Activated naive CD8-positive, alpha-beta T cell (primary cell): ENCODE data around the gene URAD.

Source experiments
- H3K27ac Mint-ChIP-seq: one replicate; pipeline ENCODE4 v1.8.0; 2021; ENCODE audit warnings: mixed read lengths
- H3K27me3 Mint-ChIP-seq: one replicate; pipeline ENCODE4 v1.8.0; 2021; ENCODE audit warnings: mixed read lengths
- H3K36me3 Mint-ChIP-seq: one replicate; pipeline ENCODE4 v1.8.0; 2021; ENCODE audit warnings: mixed read lengths
- H3K4me1 Mint-ChIP-seq: one replicate; pipeline ENCODE4 v1.8.0; 2021; ENCODE audit warnings: low read depth, mixed read lengths
- H3K4me3 Mint-ChIP-seq: one replicate; pipeline ENCODE4 v1.8.0; 2021; ENCODE audit warnings: mild to moderate bottlenecking, mixed read lengths
- H3K9me3 Mint-ChIP-seq: one replicate; pipeline ENCODE4 v1.8.0; 2021; ENCODE audit warnings: low read depth, mixed read lengths

The URAD gene

DNA sequence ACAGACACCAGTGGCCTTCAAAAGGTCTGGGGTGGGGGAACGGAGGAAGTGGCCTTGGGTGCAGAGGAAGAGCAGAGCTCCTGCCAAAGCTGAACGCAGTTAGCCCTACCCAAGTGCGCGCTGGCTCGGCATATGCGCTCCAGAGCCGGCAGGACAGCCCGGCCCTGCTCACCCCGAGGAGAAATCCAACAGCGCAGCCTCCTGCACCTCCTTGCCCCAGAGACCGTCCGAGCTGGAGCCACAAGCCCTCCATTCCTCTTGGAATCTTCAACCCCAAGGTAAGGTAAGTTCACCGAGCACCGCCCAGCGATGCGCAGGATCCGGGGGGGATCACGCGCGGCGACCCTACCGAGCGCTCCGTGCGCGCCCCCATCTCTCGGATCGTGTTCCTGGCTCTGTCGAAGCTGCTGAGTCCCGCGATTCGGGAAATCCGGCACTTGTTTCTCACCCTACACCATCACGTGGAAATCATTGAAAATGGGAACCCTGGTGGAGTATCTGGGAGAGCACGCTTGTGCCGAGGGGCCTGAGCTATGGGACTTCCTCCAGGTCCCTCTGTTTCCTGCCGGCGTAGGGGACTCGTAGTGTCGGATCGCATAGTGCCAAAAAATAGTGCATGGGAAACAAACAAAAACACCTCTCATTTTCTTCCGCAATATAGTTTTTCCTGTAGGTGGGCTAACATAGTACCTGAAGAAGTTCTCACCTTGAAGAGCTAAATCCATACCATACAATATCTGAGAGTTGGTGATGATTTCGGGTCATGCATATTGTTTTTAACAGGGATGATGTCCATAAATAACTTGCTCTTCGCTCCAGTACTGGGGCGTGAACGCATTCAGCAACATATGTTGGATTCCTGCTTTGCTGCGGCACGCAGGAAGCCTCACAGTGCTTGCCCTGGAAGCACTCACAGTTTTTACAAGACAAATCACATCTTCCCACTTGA lies 59.4 kb downstream of the URAD start:
- H3K27me3 Mint-ChIP-seq: peaks cover 52% of the 10 kb centered on the region
- H3K36me3 Mint-ChIP-seq: no peaks in the 10 kb centered on the region
- peaks cover 28% of the 10 kb centered on the region for H3K4me1 Mint-ChIP-seq
- H3K27ac Mint-ChIP-seq: no peak overlapping the region
- no peak overlapping the region for H3K4me3 Mint-ChIP-seq
- no peaks in the 10 kb centered on the region for H3K9me3 Mint-ChIP-seq

DNA sequence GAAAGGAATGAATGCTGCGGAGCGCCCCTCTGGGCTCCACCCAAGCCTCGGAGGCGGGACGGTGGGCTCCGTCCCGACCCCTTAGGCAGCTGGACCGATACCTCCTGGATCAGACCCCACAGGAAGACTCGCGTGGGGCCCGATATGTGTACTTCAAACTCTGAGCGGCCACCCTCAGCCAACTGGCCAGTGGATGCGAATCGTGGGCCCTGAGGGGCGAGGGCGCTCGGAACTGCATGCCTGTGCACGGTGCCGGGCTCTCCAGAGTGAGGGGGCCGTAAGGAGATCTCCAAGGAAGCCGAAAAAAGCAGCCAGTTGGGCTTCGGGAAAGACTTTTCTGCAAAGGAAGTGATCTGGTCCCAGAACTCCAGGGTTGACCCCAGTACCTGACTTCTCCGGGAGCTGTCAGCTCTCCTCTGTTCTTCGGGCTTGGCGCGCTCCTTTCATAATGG lies 60.1 kb downstream of the URAD start:
- no peaks in the 10 kb centered on the region for H3K9me3 Mint-ChIP-seq
- no peaks in the 10 kb centered on the region for H3K36me3 Mint-ChIP-seq
- no peak overlapping the region for H3K4me3 Mint-ChIP-seq
- H3K4me1 Mint-ChIP-seq: peaks cover 33% of the 10 kb centered on the region
- peaks cover 57% of the 10 kb centered on the region for H3K27me3 Mint-ChIP-seq
- no peak overlapping the region for H3K27ac Mint-ChIP-seq
